ENCODE data around the gene PTN.
"Not testable (repeated sequence)": the region's sequence is repeated elsewhere in the genome, so short reads cannot be mapped to it uniquely, and the experiment has no call there.

The PTN gene

GRCh38 chr7:137262599-137262998, 80.9 kb downstream of the PTN start:
- DNase-seq: no peak

DNA sequence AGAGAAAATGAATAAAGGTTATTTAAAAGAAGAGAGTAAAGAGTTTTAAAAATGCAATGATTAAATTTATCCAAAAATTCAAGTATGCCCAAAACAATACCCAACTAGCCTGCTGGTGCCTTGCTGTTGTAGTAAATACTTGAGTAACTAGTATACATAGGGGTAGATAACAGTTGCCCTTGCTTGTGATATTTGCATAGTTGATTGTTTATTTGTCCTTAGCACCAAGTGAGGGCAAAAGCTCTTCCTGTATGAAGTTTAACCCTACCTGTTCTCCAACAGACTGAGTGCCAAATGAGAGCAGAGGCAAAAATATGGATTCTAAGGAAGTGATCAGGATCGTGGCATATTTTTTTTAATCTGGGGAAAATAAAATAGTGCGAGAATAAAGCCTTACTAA, 85.0 kb downstream of the PTN start:
- DNase-seq: no peak

DNA sequence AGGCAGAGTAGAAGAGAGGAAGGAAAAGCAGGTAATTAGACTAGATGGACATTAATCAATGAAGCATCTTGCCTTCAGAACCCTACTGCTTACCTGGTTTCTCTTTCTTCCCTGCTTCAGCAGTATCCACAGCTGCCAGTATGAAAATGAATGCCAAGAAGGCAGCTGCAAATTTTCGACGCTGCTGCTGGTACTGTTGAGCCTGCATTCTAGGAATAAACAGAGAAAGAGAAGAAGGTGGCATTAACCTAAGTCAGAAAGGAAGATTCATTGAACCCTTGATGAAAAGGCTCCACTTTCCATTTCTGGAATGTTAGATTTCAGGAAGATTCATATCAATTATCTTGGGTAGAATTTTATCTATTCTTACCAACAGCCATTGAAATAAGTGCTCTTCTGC, 88.8 kb downstream of the PTN start:
- no peak for DNase-seq

DNA sequence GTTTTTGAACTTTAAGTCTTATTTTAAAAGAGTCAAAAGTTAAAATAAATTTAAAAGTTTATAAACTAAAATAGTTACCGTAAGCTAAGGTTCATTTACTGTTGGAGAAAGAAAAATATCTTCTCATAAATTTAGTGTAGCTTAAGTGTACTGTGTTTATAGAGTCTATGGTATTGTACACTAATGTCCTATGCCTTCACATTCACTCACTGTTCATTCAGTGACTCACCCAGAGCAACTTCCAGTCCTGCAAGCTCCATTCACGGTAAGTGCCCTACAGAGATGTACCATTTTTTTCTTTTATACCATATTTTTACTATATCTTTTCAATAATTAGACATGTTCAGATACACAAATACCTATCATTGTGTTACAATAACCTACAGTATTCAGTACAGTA, 97.6 kb downstream of the PTN start:
- no peak for DNase-seq

- no peak for DNase-seq
Measured at GRCh38 chr7:137245186-137245585, 98.3 kb downstream of the PTN start.

DNA sequence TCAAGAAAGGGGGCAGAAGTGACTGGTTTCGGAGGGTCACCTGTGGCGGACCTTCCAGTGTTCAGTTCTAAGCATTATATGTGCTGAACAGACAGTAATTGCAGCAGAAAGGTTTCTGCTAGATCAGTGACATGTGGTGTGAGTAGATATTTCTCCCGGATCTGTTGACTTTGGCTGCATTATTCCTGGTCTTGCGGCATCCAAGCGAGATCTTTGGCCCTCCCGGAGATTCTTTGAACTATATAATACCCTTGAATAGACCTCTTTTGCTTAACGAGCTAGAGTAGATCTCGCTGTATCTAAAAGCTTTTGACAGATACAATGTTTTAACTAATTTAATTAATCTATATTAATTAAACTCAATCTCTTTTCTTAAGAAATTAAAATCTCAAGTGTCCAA, 99.8 kb downstream of the PTN start:
- DNase-seq: no peak

- DNase-seq: no peak
Measured at GRCh38 chr7:137242616-137243015, 100.9 kb downstream of the PTN start.

- DNase-seq: no peak
Measured at GRCh38 chr7:137241655-137242360, 101.7 kb downstream of the PTN start.

DNA sequence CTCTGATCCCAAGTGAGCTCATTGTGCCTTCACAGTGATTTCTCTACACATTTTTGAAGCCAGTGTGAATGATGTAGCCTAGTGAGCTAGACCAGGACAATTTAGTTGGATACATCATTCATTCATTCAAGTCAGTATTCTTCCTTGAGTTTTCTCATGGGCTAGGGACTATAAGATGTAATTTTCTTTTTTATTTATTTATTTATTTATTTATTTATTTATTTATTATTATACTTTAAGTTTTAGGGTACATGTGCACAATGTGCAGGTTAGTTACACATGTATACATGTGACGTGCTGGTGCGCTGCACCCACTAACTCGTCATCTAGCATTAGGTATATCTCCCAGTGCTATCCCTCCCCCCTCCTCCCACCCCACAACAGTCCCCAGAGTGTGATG, 104.3 kb downstream of the PTN start:
- not testable (repeated sequence) for DNase-seq

- no peak for DNase-seq
Measured at GRCh38 chr7:137235434-137235833, 108.1 kb downstream of the PTN start.

- DNase-seq: no peak
Measured at GRCh38 chr7:137231167-137231566, 112.4 kb downstream of the PTN start.

DNA sequence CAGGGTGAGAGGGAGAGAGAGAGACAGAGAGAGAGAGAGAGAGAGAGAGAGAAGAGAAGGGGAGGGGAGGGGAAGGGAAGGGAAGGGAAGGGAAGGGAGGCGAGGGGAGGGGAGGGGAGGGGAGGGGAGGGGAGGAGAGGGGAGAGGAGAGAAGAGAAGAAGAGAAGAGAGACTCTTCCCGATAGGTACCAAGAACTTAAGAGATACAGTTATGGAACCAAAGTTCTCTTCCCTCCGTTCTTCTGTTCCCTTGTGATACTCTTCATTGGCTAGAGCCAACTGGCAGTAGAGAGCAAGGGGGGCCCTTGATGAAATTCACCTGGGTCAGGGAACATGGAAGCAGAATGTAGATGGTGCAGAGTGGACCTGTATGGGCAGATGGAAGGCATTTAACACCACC, 122.1 kb downstream of the PTN start:
- DNase-seq: no peak

DNA sequence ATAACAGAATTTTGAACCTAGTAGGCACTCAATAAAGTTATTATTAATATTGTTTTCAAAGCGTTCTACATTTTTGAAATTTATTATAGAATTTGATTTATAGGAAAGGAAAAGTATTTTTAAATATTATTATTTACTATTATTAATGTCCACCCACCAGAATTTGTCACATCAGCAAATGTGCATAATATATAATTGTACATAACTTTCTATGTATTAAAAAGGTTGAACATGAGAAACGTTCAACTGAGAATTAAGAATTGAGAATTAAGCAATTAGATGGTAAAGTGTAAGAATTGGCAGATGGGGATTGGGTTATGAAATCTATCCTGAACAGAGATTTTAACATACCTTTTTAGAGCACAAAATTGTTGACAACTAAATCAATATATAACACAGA, 129.8 kb downstream of the PTN start:
- DNase-seq: no peak

DNA sequence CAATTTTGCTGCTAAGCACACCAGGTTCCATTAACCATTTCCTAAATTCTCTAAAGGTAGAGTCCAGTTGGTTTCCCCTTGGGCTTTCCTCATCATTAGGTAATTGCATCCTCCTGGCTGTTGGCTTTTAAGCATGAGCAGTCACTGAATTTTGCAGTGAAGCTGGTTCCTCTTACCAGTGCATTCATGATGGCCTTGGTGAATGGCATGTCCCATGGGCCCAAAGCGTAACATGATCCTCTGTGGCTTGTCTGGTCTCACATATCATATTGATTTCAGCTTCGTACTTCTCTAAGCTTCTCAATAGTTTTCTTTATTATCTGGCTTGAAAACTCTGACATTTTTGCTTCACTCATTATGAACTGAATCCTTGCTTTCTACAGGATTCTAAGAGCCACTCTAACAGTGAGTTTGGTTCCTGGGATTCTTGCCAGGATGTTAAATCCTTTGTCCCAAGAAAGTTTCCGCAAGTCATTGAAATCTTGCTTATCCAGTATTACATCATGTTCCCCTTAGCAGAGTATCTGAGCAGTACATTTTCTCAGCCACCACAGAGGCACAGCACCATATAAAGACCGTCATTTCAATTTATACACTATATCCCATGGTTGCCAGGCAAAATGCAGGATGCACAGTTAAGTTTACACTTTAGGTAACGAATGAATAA, 134.2 kb downstream of the PTN start:
- DNase-seq: no peak

- no peak for DNase-seq
Measured at GRCh38 chr7:137206770-137207169, 136.8 kb downstream of the PTN start.

DNA sequence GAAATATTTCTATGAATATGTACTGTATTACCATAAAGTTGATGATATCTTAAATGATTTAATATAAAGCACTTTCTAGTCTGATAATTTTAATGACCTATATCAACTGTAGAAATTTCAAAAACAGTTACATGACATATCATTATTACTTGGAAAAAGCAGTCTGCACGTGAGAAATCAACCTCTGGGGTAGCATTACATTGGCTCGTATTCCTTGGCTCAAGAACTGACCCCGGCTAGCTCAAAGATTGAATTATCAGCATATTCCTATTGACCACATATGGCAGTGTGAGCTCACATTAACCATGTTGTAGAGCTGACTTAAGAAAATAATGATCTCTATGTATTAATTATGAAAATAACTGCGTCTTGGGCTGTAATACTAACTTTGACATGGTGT, 139.3 kb downstream of the PTN start:
- DNase-seq: no peak

DNA sequence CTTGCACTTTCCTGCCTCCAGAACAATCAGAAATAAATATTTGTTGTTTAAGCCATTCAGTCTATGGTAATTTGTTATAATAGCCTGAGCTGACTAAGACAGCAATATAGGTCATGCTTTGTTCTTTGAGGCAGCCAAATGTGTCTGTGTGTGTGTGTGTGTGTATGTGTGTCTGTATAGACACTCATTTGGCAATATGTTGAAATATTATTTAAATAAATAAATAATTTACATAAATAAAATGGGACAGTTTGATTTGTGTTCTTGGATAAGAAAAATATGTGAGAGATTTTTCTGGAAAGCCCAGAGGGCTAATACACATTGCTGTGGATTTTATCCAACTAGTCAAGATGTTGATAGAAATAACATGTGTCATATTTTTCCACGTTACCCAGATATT, 140.2 kb downstream of the PTN start:
- DNase-seq: no peak

DNA sequence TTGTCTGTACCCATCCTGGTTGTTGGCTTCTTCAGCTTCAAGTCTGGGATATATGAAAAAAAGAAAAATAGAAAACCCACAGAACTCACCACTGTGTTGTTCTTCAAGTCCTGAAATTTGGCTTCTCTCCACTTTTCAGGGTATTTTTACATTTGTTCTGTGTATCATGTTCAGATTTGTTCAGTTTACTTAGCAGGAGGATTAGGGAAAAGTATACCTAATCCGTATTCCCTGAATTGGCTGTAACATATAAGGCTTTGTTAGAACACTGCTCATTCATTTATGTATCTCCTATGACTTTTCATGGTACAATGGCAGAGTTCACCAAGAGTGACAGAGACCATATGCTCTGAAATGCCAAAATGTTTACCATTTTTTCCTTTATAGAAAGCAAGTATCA, 146.9 kb downstream of the PTN start:
- no peak for DNase-seq

DNA sequence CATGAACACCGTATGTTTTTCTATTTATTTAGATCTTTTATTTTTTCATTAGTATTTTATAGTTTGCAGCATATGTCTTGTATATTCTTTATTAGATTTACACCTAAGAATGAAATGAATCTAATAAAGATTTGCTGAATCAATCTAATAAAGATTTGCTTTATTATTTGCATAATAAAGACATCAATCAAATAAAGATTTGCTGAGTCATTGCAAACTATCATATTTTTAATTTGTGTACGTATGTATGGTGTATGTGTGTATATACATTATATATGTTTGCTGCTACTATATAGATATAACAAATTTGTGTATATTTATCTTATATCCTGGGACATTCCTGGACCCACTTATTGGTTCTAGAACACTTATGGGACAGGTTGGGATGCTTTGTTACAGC, 147.5 kb downstream of the PTN start:
- DNase-seq: no peak

GRCh38 chr7:137181619-137182018, 161.9 kb downstream of the PTN start:
- DNase-seq: not testable (repeated sequence)
